NCI-H446 treated with DMSO at 0.1 percent for 48 hours (cell line): ENCODE data around the gene KCNH4.
"Not testable (repeated sequence)": the region's sequence is repeated elsewhere in the genome, so short reads cannot be mapped to it uniquely, and the experiment has no call there.

Experiments
- DNase-seq: peaks from one replicate; lab custom pipeline; 2025; lab: John Stamatoyannopoulos, UW

Gene KCNH4

DNA sequence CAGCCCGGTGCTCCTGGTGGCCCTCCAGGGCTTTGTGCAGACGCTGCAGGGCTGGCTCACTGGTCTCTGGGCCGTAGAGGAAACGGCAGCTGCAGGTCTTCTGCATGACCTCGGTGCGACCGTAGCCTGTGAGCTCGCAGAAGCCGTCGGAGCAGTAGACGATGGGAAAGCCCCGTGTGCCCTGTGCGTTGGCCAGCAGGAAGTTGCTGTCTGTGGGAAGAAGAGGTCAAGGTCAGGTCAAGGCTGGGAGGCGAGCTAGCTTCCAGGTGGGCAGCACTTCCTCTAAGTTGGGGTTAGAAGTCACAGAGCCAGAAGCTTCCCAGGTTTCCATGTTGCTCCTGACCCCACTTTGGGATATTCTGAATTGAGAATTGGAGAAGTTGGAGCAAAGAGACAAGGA is 2.1 kb downstream of the KCNH4 start:
- DNase-seq = no peak

GRCh38 chr17:42177684-42178083 is 3.3 kb downstream of the KCNH4 start:
- DNase-seq = no peak

DNA sequence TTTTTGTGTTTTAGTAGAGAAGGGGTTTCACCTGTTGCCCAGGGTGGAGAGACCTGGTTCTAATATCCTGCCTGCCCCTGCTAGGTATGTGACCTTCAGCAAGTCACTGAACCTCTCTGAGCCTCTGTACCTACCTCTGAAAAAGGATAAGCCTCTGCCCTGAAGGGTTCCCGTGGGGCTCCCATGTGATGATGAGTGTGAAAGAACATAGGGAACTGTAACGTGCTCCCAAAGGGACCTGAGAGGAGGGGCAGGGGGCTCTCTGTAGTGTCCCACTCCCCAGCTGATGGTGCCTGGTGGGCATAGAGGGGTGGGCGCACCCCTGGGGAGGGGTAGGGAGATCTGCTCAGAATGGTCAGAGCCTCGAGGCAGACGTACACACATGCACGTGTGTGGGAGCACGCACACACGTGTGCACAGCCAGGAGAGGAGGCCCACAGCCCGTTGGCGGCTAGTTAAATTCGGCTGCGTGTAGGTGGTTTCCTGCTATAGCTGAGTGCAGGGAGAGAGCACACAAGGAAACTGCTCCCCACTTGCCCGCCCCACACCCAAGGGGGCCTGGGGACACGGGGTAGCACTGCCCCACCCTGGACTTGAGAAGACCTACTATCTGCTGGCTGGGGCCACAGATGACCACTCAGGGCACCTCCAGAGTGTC is 6.7 kb downstream of the KCNH4 start:
- DNase-seq = no peak

GRCh38 chr17:42171831-42172230 is 9.1 kb downstream of the KCNH4 start:
- no peak for DNase-seq

DNA sequence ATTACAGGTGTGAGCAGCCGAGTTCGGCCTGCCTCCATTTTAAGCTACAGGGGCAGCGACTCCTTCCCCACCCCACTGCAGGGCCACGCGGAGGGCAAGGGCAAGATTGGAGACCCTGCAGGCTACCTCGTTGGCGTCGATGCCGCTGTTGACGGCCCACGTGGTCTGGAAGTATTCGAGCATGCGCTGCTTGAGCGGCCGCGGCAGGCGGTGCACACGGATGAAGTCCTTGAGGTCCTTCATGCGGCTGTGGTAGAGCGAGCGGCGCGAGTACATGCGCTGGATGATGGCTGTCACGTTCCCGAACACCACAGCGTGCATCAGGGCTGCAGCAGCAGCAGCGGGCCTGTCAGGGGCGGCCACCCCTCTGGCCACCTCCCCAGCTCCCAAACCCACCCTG is 11.6 kb downstream of the KCNH4 start:
- DNase-seq = no peak

- DNase-seq = no peak
Measured at GRCh38 chr17:42167807-42168206, 13.1 kb downstream of the KCNH4 start.

DNA sequence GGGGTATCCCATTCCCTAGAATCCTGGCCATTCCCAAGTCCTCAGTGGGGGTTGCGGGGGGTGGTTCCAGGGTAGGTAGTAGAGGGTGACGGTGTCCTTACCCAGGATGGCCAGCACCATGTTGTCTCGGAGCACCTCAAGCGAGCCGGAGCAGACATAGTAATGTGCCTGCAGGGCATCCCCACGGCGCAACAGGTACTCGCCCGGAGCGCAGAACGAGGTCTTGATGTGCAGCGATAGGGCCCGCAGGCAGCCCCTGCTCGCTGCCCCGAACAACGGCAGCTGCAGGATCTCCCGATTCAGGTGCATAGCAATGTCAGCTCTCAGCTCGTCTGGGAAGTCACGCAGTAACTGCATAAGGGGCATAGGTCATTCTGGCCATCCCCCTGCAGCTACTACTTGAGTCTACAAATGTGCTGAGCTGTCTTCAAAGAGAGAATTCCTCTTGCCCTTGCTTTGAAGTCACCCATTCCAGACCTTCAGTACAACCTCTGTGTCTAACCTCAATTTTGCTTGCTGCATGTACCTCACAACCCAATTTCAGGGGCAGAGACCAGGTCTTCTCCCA is 14.7 kb downstream of the KCNH4 start:
- no peak for DNase-seq

GRCh38 chr17:42165751-42166150 is 15.2 kb downstream of the KCNH4 start:
- DNase-seq = no peak

GRCh38 chr17:42163696-42164407 is 17.1 kb downstream of the KCNH4 start:
- DNase-seq = no peak

- no peak for DNase-seq
Measured at GRCh38 chr17:42163113-42163512, 17.8 kb downstream of the KCNH4 start.

GRCh38 chr17:42160531-42160910 is 20.4 kb downstream of the KCNH4 start:
- DNase-seq = no peak

GRCh38 chr17:42159796-42160530 is 21.0 kb downstream of the KCNH4 start:
- DNase-seq = no peak

GRCh38 chr17:42155614-42156045 is 25.3 kb downstream of the KCNH4 start:
- DNase-seq = no peak

DNA sequence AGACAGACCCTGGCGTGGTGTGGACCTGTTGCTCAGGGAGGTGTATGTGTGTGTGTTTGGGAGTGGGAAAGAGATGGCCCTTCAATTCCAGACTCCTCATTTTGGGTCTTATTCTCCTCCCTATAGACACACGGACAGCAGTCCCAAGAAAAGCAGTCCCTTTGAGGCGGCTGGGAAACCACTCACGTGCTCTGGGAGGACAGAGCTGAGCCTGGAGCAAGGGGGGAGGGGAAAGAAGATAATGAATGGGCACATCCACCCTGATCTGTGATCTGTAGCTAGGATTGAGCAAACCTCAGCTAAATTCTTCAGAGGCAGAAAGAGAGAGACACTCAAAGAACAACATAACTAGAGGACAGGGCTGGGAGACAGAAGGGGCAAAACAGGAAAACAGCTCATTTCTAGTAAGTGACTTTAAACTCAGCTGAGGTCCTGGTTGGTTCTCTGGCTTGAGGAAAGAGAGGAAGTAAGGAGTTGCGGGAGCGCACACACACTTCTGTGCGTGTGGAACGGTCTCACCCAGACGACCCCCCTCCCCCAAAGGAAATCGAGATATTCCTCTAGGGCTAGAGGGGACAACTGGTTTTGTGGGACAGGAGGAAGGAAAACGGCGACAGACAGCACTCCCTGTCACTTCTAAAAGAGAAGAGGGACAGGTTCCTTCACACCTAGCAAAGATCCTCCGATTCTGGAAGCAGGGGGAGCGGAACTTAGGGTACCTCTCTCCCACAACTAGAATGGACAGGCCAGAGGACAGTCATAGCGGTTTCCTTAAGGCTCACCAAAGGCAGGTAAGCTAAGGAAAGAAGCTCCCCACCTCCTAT is 26.8 kb downstream of the KCNH4 start:
- DNase-seq = no peak

DNA sequence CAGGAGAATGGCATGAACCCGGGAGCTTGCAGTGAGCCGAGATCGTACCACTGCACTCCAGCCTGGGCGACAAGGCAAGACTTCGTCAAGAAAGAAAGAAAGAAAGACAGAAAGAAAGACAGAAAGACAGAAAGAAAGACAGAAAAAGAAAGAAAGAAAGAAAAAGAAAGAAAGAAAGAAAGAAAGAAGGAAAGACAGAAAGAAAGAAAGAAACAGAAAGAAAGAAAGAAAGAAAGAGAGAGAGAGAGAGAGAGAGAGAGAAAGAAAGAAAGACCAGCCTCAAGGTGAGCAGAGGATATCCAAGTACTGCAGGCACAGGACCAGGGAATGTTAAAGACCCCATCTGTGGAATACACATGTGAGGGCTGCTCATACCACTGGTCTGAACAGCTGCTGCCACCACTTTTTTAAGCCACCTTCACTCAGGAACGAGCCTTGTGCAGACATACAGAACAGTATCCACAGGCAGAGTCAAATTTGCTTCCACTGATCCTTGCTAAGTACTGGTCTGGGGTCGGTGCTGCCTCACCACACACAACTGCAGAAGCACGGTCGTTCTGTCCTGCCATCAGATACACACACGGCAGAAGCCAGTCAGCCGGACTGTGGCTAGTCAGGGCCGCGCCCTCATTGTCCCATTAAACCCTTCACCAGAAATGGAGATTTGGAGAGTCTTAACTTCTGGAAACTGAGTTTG is 33.9 kb downstream of the KCNH4 start:
- no peak for DNase-seq

DNA sequence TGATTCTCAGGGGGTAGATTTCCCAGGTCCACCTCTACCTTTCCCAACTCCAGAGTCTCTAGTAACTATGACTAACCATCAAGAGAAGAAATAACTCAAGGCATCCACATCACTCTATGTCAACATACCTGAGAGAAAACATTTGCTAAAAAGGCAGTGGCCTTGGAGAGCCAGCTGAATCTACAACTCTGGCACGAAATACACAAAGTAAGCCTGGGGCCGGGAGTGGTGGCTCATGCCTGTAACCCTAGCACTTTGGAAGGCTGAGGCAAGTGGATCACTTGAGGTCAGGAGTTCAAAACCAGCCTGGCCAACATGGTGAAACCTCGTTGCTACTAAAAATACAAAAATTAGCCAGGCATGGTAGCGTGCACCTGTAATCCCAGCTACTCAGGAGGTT is 37.8 kb downstream of the KCNH4 start:
- not testable (repeated sequence) for DNase-seq

GRCh38 chr17:42142371-42142896 is 38.5 kb downstream of the KCNH4 start:
- DNase-seq = no peak

- DNase-seq = no peak
Measured at GRCh38 chr17:42141382-42141781, 39.6 kb downstream of the KCNH4 start.

GRCh38 chr17:42140690-42141089 is 40.3 kb downstream of the KCNH4 start:
- not testable (repeated sequence) for DNase-seq

DNA sequence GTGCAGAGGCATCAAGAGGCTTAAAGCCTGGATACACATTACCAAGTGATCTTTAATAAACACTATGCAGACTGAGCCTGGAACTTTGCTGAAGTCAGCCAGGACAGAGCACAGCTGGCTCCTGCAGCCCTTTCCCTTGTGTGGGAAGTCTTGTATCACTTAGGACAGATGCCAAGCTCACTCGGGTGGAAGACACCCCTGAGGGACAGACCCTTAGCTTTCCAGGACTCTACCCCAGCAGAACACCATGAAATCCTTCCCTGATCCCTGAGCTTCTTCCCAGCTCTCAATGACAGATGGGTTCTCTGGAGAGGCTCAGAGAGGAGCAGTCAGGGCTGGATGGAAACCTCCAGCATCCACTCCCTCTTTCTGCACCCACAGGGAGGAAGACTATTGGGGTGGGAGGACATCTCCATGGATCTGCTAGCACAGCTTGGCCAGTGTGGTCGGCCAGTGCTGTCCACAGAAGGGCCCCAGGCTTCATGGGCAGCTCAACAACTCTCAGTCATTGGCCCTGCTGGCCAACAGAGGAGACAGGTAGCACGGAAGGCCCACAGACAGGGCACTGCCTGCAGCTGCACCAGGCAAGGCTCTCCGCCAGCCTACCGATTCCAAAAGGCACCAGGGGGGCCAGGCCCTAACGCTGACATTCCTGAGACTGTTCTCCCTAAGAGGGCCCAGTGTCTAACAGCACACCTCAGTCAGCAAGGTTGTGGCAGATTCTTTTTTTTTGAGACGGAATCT is 42.0 kb downstream of the KCNH4 start:
- DNase-seq = no peak
